ENCODE data around the gene CRBN.

The CRBN gene

GRCh38 chr3:3145831-3146230 lies 33.7 kb downstream of the CRBN start:
- Mint-ChIP-seq H3K4me1 (no peaks in the 10 kb centered on the region), H3K27ac (no peak overlapping the region), H3K27me3 (ENCODE audit: low read depth, poor library complexity) (peaks cover 3% of the 10 kb centered on the region), H3K4me3 (no peak overlapping the region), H3K36me3 (ENCODE audit: low read depth) (peaks cover 65% of the 10 kb centered on the region), H3K9me3 (no peaks in the 10 kb centered on the region)
- no peak for TF ChIP-seq CTCF (IDR thresholded peaks at IDR 0.05)
- no peak for DNase-seq

- no peak overlapping the region for H3K4me3 Mint-ChIP-seq
- DNase-seq, result no peak
- no peak overlapping the region for H3K27ac Mint-ChIP-seq
- H3K27me3 Mint-ChIP-seq (ENCODE audit: low read depth, poor library complexity), result peaks cover 3% of the 10 kb centered on the region
- peaks cover 86% of the 10 kb centered on the region for H3K36me3 Mint-ChIP-seq (ENCODE audit: low read depth)
- H3K9me3 Mint-ChIP-seq, result no peaks in the 10 kb centered on the region
- no peak for TF ChIP-seq CTCF (IDR thresholded peaks at IDR 0.05)
- H3K4me1 Mint-ChIP-seq, result no peaks in the 10 kb centered on the region
These were observed 37.6 kb downstream of the CRBN start for GRCh38 chr3:3141939-3142338.

GRCh38 chr3:3137526-3137925 lies 42.0 kb downstream of the CRBN start:
- Mint-ChIP-seq H3K4me3 (no peak overlapping the region), H3K4me1 (no peaks in the 10 kb centered on the region), H3K27ac (no peak overlapping the region), H3K36me3 (ENCODE audit: low read depth) (peaks cover 61% of the 10 kb centered on the region), H3K9me3 (no peaks in the 10 kb centered on the region), H3K27me3 (ENCODE audit: low read depth, poor library complexity) (no peaks in the 10 kb centered on the region)
- no peak for DNase-seq
- TF ChIP-seq CTCF (IDR thresholded peaks at IDR 0.05), result no peak

- TF ChIP-seq CTCF (IDR thresholded peaks at IDR 0.05), result no peak
- no peaks in the 10 kb centered on the region for H3K4me1 Mint-ChIP-seq
- peaks cover 59% of the 10 kb centered on the region for H3K36me3 Mint-ChIP-seq (ENCODE audit: low read depth)
- no peak for DNase-seq
- H3K9me3 Mint-ChIP-seq, result peaks cover 5% of the 10 kb centered on the region
- H3K4me3 Mint-ChIP-seq, result no peak overlapping the region
- peak overlapping the region; percentile 6 for H3K27ac Mint-ChIP-seq
- no peaks in the 10 kb centered on the region for H3K27me3 Mint-ChIP-seq (ENCODE audit: low read depth, poor library complexity)
These were observed 44.6 kb downstream of the CRBN start for GRCh38 chr3:3134750-3135448.

GRCh38 chr3:3133500-3133899 lies 46.0 kb downstream of the CRBN start:
- Mint-ChIP-seq H3K4me3 (no peak overlapping the region), H3K9me3 (peaks cover 5% of the 10 kb centered on the region), H3K27me3 (ENCODE audit: low read depth, poor library complexity) (no peaks in the 10 kb centered on the region), H3K36me3 (ENCODE audit: low read depth) (peaks cover 59% of the 10 kb centered on the region), H3K4me1 (peaks cover 6% of the 10 kb centered on the region), H3K27ac (no peak overlapping the region)
- TF ChIP-seq CTCF (IDR thresholded peaks at IDR 0.05), result no peak
- DNase-seq, result no peak

GRCh38 chr3:3129579-3129978 lies 49.9 kb downstream of the CRBN start:
- Mint-ChIP-seq H3K4me1 (peaks cover 31% of the 10 kb centered on the region), H3K27ac (no peak overlapping the region), H3K9me3 (peaks cover 8% of the 10 kb centered on the region), H3K4me3 (no peak overlapping the region), H3K36me3 (ENCODE audit: low read depth) (peaks cover 36% of the 10 kb centered on the region), H3K27me3 (ENCODE audit: low read depth, poor library complexity) (no peaks in the 10 kb centered on the region)
- no peak for DNase-seq
- TF ChIP-seq CTCF (IDR thresholded peaks at IDR 0.05), result no peak

All from nephron progenitor cell (in vitro differentiated cells).